Measurements from ENCODE around the gene KCNJ15. TPM values are rescaled to one million over a fixed set of nuclear protein-coding genes. Genes with fewer than 3 reads are reported as not detected.

Gene KCNJ15
- total RNA-seq, 1 experiment from 2014 or later, result not detected

DNA sequence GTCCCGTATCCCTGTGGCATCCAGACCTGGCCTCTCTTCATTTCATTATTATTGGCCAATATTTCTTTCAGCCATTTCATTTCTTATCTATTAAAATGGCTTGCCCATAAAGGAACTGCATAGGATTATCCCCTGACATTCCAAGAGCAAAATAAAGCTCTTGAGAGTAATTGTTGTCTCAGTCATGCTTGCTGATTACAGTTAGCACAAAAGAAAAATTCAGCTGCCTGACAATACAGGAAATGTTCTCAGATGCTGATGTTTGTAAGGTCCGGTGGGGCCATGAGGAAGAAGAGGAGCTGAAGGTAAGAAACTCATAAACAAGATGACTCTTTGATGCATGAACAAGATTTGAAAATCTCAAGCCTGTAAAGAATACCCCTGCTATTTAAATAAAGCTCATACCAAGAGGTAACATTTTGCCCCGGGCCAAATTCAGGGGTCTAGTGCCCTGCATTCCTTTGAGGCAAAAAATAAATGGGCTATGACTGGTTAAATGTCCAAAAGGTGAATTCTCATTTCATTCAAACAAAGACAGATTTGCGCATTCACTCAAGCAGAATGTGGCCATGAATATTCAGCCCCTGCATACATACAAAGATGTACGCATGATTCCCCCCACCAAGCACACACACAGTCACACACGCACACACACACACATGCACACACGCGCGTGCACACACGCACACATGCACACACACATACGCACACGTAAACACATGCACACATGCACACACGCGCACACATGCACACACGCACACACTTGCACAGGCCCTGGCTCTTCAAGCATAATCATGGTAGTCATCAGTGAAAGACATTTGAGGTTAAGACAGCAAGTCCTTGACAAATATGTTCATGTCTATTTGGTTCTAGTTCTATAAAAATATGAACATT is 44.8 kb downstream of the KCNJ15 start:
- H3K4me2 ChIP-seq (ENCODE audit: low read length), result no peak overlapping the region
- DNase-seq (ENCODE audit: low read depth, low spot score) (no peak), ATAC-seq (no peak)
- no peaks in the 10 kb centered on the region for H3K36me3 ChIP-seq (ENCODE audit: control insufficient read depth in 1 of 2, insufficient read depth in 2 of 2, low read length in 2 of 2)
- H2AFZ ChIP-seq (ENCODE audit: low read depth, low read length, poor library complexity, severe bottlenecking), result no peak overlapping the region
- H3K4me3 ChIP-seq (replicated peaks in 1 of 2; ENCODE audit: low read depth in 1 of 2, low read length in 2 of 2), result no peak overlapping the region
- H3K27ac ChIP-seq (ENCODE audit: low read depth, low read length), result no peak overlapping the region
- H3K9me2 ChIP-seq (ENCODE audit: insufficient read depth), result no peaks in the 10 kb centered on the region
- ChIA-PET RAD21 (ENCODE audit: low non-redundant PET in 1 of 2, low total read pairs in 2 of 2, uncharacterized antibody in 2 of 2, unreplicated experiment in 2 of 2) (no interaction called here), CTCF (no interaction called here), POLR2A (no interaction called here)
- no peak for TF ChIP-seq ELF1 (IDR thresholded peaks at IDR 0.05; ENCODE audit: borderline replicate concordance, low read depth)
- H3K79me2 ChIP-seq (ENCODE audit: insufficient read depth, low read length), result no peaks in the 10 kb centered on the region
- no peaks in the 10 kb centered on the region for H3K4me1 ChIP-seq (ENCODE audit: control insufficient read depth in 1 of 2, insufficient read depth in 2 of 2, low read length in 2 of 2)
- BruUV-seq (replicated peaks), result no TSS peak
- no peaks in the 10 kb centered on the region; a peak in 1 of 4 replicates for H3K9me3 ChIP-seq (ENCODE audit: control insufficient read depth in 1 of 2, insufficient read depth in 1 of 2, low read depth in 1 of 2, low read length in 2 of 2)
- no peaks in the 10 kb centered on the region for H4K20me1 ChIP-seq (ENCODE audit: insufficient read depth)
- no peak overlapping the region for H3K9ac ChIP-seq (ENCODE audit: low read length)
- no peaks in the 10 kb centered on the region for H3K27me3 ChIP-seq (ENCODE audit: insufficient read depth, low read length)
- intact Hi-C loops (cut with micrococcal nuclease), result no loop called here

GRCh38 chr21:38303300-38303699 is 46.5 kb downstream of the KCNJ15 start:
- Histone ChIP-seq H3K4me2 (ENCODE audit: low read length) (no peak overlapping the region), H3K9me2 (ENCODE audit: insufficient read depth) (no peaks in the 10 kb centered on the region), H3K36me3 (ENCODE audit: control insufficient read depth in 1 of 2, insufficient read depth in 2 of 2, low read length in 2 of 2) (no peaks in the 10 kb centered on the region), H3K9me3 (ENCODE audit: control insufficient read depth in 1 of 2, insufficient read depth in 1 of 2, low read depth in 1 of 2, low read length in 2 of 2) (no peaks in the 10 kb centered on the region; a peak in 1 of 4 replicates), H3K4me3 (replicated peaks in 1 of 2; ENCODE audit: low read depth in 1 of 2, low read length in 2 of 2) (no peak overlapping the region), H3K4me1 (ENCODE audit: control insufficient read depth in 1 of 2, insufficient read depth in 2 of 2, low read length in 2 of 2) (no peaks in the 10 kb centered on the region), H3K27me3 (ENCODE audit: insufficient read depth, low read length) (no peaks in the 10 kb centered on the region), H3K79me2 (ENCODE audit: insufficient read depth, low read length) (no peaks in the 10 kb centered on the region), H4K20me1 (ENCODE audit: insufficient read depth) (no peaks in the 10 kb centered on the region), H3K9ac (ENCODE audit: low read length) (no peak overlapping the region), H3K27ac (ENCODE audit: low read depth, low read length) (no peak overlapping the region), H2AFZ (ENCODE audit: low read depth, low read length, poor library complexity, severe bottlenecking) (no peak overlapping the region)
- ATAC-seq, result no peak
- ChIA-PET CTCF (no interaction called here), POLR2A (no interaction called here), RAD21 (ENCODE audit: low non-redundant PET in 1 of 2, low total read pairs in 2 of 2, uncharacterized antibody in 2 of 2, unreplicated experiment in 2 of 2) (no interaction called here)
- BruUV-seq (replicated peaks), result no TSS peak
- no peak for DNase-seq (ENCODE audit: low read depth, low spot score)
- intact Hi-C loops (cut with micrococcal nuclease), result no loop called here
- TF ChIP-seq RAD21 (IDR thresholded peaks at IDR 0.05; ENCODE audit: low read depth), result no peak
- no peak for TF ChIP-seq EZH2phosphoT487 (IDR thresholded peaks at IDR 0.05; ENCODE audit: borderline replicate concordance)
- TF ChIP-seq EZH2 (IDR thresholded peaks at IDR 0.05), result no peak
- TF ChIP-seq JUND (IDR thresholded peaks at IDR 0.05), result no peak
- no peak for TF ChIP-seq ELF1 (IDR thresholded peaks at IDR 0.05; ENCODE audit: borderline replicate concordance, low read depth)
- TF ChIP-seq ZFX (IDR thresholded peaks at IDR 0.05), result no peak
- no peak for TF ChIP-seq SP1 (IDR thresholded peaks at IDR 0.05; ENCODE audit: low read depth)
- no peak for TF ChIP-seq SIN3A (IDR thresholded peaks at IDR 0.05; ENCODE audit: low read depth)
- TF ChIP-seq TCF7L2 (IDR thresholded peaks at IDR 0.05; ENCODE audit: borderline replicate concordance, extremely low read depth, insufficient read depth, insufficient read length), result no peak
- no peak for TF ChIP-seq ZNF274 (IDR thresholded peaks at IDR 0.05; ENCODE audit: low read depth, low read length)
- TF ChIP-seq REST (IDR thresholded peaks at IDR 0.05; ENCODE audit: low read depth), result no peak
- TF ChIP-seq CEBPB (IDR thresholded peaks at IDR 0.05; ENCODE audit: low read depth), result no peak
- TF ChIP-seq POLR2A (IDR thresholded peaks at IDR 0.05; ENCODE audit: borderline replicate concordance, extremely low read depth, insufficient read depth, insufficient read length), result no peak
- TF ChIP-seq, protein P1, sequence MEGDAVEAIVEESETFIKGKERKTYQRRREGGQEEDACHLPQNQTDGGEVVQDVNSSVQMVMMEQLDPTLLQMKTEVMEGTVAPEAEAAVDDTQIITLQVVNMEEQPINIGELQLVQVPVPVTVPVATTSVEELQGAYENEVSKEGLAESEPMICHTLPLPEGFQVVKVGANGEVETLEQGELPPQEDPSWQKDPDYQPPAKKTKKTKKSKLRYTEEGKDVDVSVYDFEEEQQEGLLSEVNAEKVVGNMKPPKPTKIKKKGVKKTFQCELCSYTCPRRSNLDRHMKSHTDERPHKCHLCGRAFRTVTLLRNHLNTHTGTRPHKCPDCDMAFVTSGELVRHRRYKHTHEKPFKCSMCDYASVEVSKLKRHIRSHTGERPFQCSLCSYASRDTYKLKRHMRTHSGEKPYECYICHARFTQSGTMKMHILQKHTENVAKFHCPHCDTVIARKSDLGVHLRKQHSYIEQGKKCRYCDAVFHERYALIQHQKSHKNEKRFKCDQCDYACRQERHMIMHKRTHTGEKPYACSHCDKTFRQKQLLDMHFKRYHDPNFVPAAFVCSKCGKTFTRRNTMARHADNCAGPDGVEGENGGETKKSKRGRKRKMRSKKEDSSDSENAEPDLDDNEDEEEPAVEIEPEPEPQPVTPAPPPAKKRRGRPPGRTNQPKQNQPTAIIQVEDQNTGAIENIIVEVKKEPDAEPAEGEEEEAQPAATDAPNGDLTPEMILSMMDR (IDR thresholded peaks at IDR 0.05 in 2 of 3, conservative IDR thresholded peaks at IDR 0.05 in 1 of 3; ENCODE audit: borderline replicate concordance in 1 of 3, insufficient read depth in 1 of 3, low read depth in 2 of 3, low read length in 2 of 3), result no peak
- TF ChIP-seq, protein P2, sequence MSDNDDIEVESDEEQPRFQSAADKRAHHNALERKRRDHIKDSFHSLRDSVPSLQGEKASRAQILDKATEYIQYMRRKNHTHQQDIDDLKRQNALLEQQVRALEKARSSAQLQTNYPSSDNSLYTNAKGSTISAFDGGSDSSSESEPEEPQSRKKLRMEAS (IDR thresholded peaks at IDR 0.05), result no peak

Measured in HCT116 (cell line).